HepG2 (cell line): ENCODE data around the gene CHST11.

Experiments
- CREM ChIP-seq, 2 experiments: sonication (generic) in 1 of 2; formaldehyde crosslinking in 1 of 2; IDR thresholded peaks; 2 replicates each; pipeline versions ENCODE4 v1.4.0 to v1.6.1; 2016 to 2020; ENCODE audit warnings: antibody characterized with exemption in 1 of 2, mild to moderate bottlenecking in 1 of 2, missing genetic modification reagents in 1 of 2
- CTCF ChIP-seq: sonication (generic); formaldehyde crosslinking; IDR thresholded peaks from 2 replicates; pipeline ENCODE4 v1.5.0; 2020; ENCODE audit warnings: mild to moderate bottlenecking, missing genetic modification reagents, moderate library complexity
- EZH2 ChIP-seq: conservative IDR thresholded peaks from 2 replicates; pipeline ENCODE4 v1.6.1; 2012; ENCODE audit warnings: mild to moderate bottlenecking, low read depth, low read length, moderate library complexity
- FOXJ3 ChIP-seq: sonication (generic); formaldehyde crosslinking; IDR thresholded peaks from 2 replicates; pipeline ENCODE4 v1.4.0; 2020; ENCODE audit warnings: missing genetic modification reagents, mild to moderate bottlenecking, borderline replicate concordance
- MAX ChIP-seq: IDR thresholded peaks from 2 replicates; pipeline ENCODE4 v1.6.1; 2012; ENCODE audit warnings: inconsistent platforms
- NFYB ChIP-seq: sonication (generic); formaldehyde crosslinking; IDR thresholded peaks from 2 replicates; pipeline ENCODE4 v1.4.0; 2020; ENCODE audit warnings: missing genetic modification reagents
- NONO ChIP-seq, 2 experiments: fragments of 450-650 bp in 1 of 2; sonication (generic) in 1 of 2; formaldehyde crosslinking in 1 of 2; IDR thresholded peaks in 1 of 2; conservative IDR thresholded peaks in 1 of 2; 2 replicates each; pipeline versions ENCODE4 v1.6.1 to v1.8.0; 2017 to 2022; ENCODE audit warnings: mild to moderate bottlenecking in 1 of 2, missing genetic modification reagents in 1 of 2, moderate library complexity in 1 of 2
- POLR2A ChIP-seq, 2 experiments: IDR thresholded peaks; 2 replicates each; pipeline ENCODE4 v1.6.1; 2011; ENCODE audit warnings: low read depth in 2 of 2, low read length in 2 of 2, mild to moderate bottlenecking in 1 of 2, moderate library complexity in 1 of 2; ENCODE audit not compliant: insufficient read depth in 1 of 2
- PRDM10 ChIP-seq: sonication (generic); formaldehyde crosslinking; IDR thresholded peaks from 2 replicates; pipeline ENCODE4 v1.4.0; 2020; ENCODE audit warnings: low read depth, missing genetic modification reagents
- REST ChIP-seq, 2 experiments: IDR thresholded peaks; 2 replicates each; pipeline ENCODE4 v1.6.1; 2011 to 2012; ENCODE audit warnings: low read length in 2 of 2, borderline replicate concordance in 1 of 2, low read depth in 1 of 2, mild to moderate bottlenecking in 1 of 2, moderate library complexity in 1 of 2

- no peak for TF ChIP-seq MAX
- no peak for TF ChIP-seq NONO (IDR thresholded peaks at IDR 0.05)
- TF ChIP-seq NONO (CRISPR knock-in tag; conservative IDR thresholded peaks at IDR 0.05): no peak
- TF ChIP-seq REST (IDR thresholded peaks at IDR 0.05; ENCODE audit: borderline replicate concordance in 1 of 2, low read depth in 1 of 2, low read length in 2 of 2): no peak
- TF ChIP-seq NFYB (CRISPR knock-in tag): no peak
- no peak for TF ChIP-seq CTCF (CRISPR knock-in tag)
- TF ChIP-seq EZH2: no peak
- TF ChIP-seq POLR2A (IDR thresholded peaks at IDR 0.05; ENCODE audit: insufficient read depth in 1 of 2, low read depth in 2 of 2, low read length in 2 of 2): no peak
- no peak for TF ChIP-seq PRDM10 (CRISPR knock-in tag)
- no peak for TF ChIP-seq FOXJ3 (CRISPR knock-in tag)
- no peak for TF ChIP-seq CREM (IDR thresholded peaks at IDR 0.05)
- TF ChIP-seq CREM (CRISPR knock-in tag; IDR thresholded peaks at IDR 0.05): no peak
These were observed 223.7 kb downstream of the CHST11 start for GRCh38 chr12:104680491-104680890.
